ENCODE data around the gene IGIP.

Gene IGIP

DNA sequence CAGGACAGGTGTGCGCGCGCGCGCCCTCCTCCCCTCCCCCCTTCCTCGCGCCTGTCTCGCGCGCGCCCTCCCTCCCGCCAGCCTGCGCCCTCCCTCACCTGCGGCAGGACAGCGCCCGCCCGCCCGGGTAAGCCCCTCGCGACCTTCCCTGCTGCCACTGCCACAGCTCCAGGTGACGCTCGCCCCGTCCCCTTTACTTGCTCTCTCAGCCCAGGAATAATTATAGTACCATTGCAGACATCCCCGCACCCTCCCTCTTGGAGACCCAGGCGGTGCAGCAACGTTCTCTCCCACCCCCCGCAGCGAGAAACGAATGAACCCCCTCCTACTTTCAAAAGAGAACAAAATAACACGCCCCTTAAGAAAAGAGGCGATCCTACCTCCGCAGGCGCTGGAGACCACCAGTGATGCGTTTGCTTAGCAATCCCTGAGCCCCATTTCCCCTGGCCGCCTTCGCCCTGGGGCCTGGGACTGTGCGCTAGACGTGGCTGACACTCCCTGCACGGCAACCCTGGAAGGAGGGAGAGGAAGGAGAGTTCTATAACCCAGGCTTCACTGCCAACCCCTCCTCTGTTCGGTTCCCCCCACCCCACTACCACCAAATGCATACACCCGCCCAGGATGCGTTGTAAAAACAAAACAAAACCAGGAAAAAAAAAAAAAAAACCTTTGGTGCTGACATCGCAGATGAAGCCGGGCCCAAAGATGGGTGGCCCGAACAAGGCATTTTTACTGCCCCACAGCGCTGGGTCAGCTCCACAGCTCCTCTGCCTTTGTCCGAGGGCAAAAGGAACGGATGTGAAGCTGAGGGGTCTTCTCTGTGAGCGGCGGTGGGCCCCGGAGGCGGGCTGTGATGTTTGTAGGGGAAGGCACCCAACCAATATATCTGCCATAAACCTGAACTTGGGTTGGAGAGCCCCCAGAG, 17.4 kb upstream of the IGIP start:
- TF ChIP-seq POLR2A (IDR thresholded peaks at IDR 0.05; ENCODE audit: extremely low read depth, insufficient read length), result no peak
- TF ChIP-seq, protein P1, sequence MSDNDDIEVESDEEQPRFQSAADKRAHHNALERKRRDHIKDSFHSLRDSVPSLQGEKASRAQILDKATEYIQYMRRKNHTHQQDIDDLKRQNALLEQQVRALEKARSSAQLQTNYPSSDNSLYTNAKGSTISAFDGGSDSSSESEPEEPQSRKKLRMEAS (IDR thresholded peaks at IDR 0.05; ENCODE audit: low read depth, low read length), result 0 out of 2 replicates have a peak, but pooled peaks have one; percentile 1
- peak overlapping the region; percentile 73 for H3K4me3 ChIP-seq (ENCODE audit: low read depth, low read length)
- DNase-seq (ENCODE audit: low read depth), result peak; percentile 44

DNA sequence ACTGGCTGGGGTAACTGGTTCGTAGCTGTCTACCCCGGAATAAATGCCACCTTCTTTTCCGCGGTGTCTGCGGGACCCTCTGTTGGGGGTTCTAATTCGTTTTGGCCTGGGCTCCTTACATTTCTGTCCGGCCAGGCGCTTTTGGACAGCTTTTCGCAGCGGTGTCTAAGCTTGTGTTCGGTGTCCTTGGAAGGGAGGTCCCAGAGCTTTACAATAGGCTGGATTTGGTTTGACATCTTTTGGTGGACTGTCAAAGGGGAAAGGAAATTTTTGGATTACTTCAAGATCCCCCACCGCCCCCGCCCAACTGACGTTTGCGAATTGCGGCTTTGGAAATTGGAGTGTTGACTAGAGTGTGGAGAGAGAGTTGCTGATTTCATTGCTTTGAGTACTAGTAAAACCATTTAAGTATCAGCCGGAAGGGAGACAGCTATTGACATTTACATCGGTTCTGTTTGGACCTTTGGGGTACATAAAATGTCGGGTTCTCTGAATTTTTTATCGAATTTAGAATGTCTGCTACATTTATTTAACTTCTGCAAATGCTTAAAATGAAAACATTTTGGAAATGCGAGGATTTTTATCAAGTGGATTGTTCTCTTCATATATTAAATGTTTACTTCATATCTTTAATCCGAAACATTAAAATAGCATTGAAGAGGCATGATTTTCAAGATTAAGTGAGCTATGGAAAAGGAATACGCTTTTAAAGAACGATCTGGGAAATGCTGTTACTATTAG, 16.5 kb upstream of the IGIP start:
- H3K4me3 ChIP-seq (ENCODE audit: low read depth, low read length), result peak overlapping the region; percentile 73
- TF ChIP-seq, protein P1 (IDR thresholded peaks at IDR 0.05; ENCODE audit: low read depth, low read length), result no peak
- TF ChIP-seq, protein P2, sequence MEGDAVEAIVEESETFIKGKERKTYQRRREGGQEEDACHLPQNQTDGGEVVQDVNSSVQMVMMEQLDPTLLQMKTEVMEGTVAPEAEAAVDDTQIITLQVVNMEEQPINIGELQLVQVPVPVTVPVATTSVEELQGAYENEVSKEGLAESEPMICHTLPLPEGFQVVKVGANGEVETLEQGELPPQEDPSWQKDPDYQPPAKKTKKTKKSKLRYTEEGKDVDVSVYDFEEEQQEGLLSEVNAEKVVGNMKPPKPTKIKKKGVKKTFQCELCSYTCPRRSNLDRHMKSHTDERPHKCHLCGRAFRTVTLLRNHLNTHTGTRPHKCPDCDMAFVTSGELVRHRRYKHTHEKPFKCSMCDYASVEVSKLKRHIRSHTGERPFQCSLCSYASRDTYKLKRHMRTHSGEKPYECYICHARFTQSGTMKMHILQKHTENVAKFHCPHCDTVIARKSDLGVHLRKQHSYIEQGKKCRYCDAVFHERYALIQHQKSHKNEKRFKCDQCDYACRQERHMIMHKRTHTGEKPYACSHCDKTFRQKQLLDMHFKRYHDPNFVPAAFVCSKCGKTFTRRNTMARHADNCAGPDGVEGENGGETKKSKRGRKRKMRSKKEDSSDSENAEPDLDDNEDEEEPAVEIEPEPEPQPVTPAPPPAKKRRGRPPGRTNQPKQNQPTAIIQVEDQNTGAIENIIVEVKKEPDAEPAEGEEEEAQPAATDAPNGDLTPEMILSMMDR (IDR thresholded peaks at IDR 0.05; ENCODE audit: low read depth, low read length), result no peak
- TF ChIP-seq MYC (IDR thresholded peaks at IDR 0.05; ENCODE audit: low read depth, low read length) (no peak), POLR2A (IDR thresholded peaks at IDR 0.05; ENCODE audit: extremely low read depth, insufficient read length) (no peak)
- no peak for DNase-seq (ENCODE audit: low read depth)

DNA sequence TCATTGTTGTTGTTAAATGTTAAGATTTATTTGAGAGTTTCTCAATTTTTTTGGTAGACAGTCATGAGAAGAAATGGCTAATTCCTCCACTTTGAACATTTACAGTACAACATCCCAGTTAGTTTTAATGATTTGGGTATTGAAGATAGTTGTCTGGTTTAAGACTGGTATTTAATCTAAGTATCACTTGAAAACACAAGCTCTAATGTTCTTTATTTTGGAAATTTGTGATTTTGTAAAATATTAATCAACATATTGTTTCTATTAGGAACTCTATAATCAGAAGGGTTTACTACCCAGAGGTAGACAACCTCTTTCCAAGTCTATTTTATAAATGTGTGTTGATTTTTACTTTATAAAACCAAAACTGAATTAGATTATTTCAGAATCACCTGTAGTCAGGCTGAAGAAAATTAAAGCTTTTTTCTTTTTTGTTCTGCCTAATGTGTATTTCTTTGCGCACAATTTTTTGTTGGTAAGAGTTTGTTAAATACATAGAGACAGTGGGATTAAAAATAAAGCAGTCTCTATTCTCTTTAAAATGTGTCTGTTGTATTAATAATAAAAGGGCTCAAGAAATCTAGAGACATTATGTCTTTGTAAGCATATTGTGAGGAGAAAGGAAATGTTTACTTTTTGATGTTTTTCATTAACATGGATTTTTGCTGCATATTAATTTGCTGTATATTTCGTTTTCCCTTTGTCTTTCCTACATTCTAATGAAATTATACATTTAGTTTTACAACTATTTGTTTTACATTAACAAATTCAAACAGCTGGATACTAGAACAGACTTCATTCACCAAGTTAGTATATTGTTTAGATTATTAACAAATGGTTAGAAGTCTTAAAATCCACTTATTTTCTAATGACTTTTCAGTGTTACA, 15.7 kb upstream of the IGIP start:
- no peak for DNase-seq (ENCODE audit: low read depth)
- TF ChIP-seq, protein P1 (IDR thresholded peaks at IDR 0.05; ENCODE audit: low read depth, low read length), result no peak
- TF ChIP-seq MYC (IDR thresholded peaks at IDR 0.05; ENCODE audit: low read depth, low read length), result no peak
- TF ChIP-seq POLR2A (IDR thresholded peaks at IDR 0.05; ENCODE audit: extremely low read depth, insufficient read length), result no peak
- TF ChIP-seq, protein P2 (IDR thresholded peaks at IDR 0.05; ENCODE audit: low read depth, low read length), result no peak
- no peak overlapping the region for H3K4me3 ChIP-seq (ENCODE audit: low read depth, low read length)

DNA sequence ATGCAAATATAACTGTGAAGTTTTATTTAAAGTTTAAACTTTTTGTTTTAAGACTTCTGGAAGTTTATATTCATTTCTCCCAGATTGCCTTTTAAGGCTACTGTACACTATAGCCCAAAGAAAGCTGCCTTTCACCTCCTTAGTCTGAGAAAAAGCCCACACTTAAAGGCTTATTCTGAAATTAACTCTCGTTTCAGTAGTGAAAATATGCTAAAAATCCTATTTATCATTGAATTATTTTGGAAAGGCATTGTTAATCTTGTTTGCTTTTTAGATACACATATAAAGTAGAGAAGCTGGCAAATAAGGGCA, 15.1 kb upstream of the IGIP start:
- H3K4me3 ChIP-seq (ENCODE audit: low read depth, low read length), result no peak overlapping the region
- DNase-seq (ENCODE audit: low read depth), result no peak

DNA sequence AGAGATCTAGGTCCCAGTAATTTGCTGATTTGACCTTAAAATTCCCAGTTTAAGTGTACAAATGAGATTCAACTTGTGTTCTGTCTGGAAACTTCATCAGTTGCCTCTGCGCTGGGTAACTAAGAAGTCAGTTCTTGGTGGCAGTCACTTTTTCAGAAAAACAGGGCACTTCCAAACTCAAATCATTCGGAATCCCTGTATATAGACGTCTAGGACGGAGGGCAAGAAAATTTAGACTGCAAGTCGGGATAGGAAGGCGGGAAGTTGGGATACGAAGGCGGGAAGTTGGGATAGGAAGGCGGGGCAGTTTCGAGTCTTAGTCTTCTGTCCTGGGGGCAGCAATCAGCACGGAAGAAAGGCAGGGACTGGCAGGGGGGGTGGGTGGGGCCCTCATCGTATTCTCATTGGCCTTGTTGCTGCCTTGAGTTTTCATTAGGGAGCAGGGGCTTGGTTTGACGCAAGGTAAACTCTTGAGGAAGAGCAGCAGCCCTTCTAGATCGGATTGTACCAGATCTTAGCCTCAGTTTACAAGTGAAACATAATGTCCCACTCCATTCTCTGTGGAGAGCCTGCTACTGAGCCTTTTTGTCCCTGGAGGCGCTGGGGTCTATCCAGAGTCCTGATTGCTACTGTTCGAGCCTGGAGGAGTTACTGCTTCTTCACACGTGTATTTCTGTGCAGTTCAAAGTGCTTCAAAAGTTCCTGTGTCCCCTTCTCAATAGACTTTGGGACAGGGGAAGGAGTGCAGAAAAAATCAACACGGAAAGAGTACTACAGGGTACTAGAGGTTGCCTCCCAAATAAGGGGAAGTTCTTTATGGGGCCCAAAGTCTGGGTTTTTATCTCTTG, 14.5 kb upstream of the IGIP start:
- DNase-seq (ENCODE audit: low read depth), result no peak

More for the DNA sequence above, 15.1 kb upstream of the IGIP start:
- no peak for TF ChIP-seq POLR2A (IDR thresholded peaks at IDR 0.05; ENCODE audit: extremely low read depth, insufficient read length)
- TF ChIP-seq, protein P2 (IDR thresholded peaks at IDR 0.05; ENCODE audit: low read depth, low read length), result no peak
- TF ChIP-seq, protein P1 (IDR thresholded peaks at IDR 0.05; ENCODE audit: low read depth, low read length), result no peak
- no peak for TF ChIP-seq MYC (IDR thresholded peaks at IDR 0.05; ENCODE audit: low read depth, low read length)

More for the DNA sequence above, 14.5 kb upstream of the IGIP start:
- TF ChIP-seq POLR2A (IDR thresholded peaks at IDR 0.05; ENCODE audit: extremely low read depth, insufficient read length) (no peak), MYC (IDR thresholded peaks at IDR 0.05; ENCODE audit: low read depth, low read length) (no peak)
- TF ChIP-seq, protein P1 (IDR thresholded peaks at IDR 0.05; ENCODE audit: low read depth, low read length), result no peak
- TF ChIP-seq, protein P2 (IDR thresholded peaks at IDR 0.05; ENCODE audit: low read depth, low read length), result no peak
- H3K4me3 ChIP-seq (ENCODE audit: low read depth, low read length), result no peak overlapping the region

Measured in NB4 (cell line).